ENCODE results near the gene JKAMP.

Gene JKAMP

DNA sequence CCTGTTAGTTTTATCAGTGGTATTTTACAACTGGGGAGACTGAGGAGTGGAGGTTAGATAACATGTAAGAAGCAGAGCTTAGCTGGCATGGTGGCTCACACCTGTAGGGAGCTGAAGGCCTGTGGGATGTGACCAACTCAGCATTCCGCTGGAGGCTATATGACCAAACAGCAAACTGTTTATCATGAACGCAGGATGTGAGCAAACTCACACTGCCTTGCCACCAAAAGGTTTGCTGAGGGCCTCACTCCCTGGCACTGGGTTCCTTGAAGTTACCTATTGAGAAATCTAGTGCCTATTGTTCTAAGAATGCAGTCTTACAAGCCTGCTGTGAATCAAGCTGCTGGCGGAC is 23.4 kb downstream of the JKAMP start:
- no peak overlapping the region for H2AFZ ChIP-seq (ENCODE audit: low read length, unreplicated experiment)
- H3K4me1 ChIP-seq (ENCODE audit: control insufficient read depth, insufficient read depth, low read length, unreplicated experiment) = peaks cover 4% of the 10 kb centered on the region
- no peak overlapping the region for H3K4me3 ChIP-seq (ENCODE audit: low read depth, low read length)
- no peak overlapping the region for H3K27ac ChIP-seq (ENCODE audit: low read depth, low read length)
- H3K27me3 ChIP-seq (ENCODE audit: insufficient read depth, low read length) = peaks cover 14% of the 10 kb centered on the region; the same call in 1 of the 2 replicates
- peaks cover 4% of the 10 kb centered on the region; the same call in 1 of the 2 replicates for H3K36me3 ChIP-seq (ENCODE audit: insufficient read depth, low read length)
- no peaks in the 10 kb centered on the region for H3K79me2 ChIP-seq (ENCODE audit: control insufficient read depth, insufficient read depth, low read length, unreplicated experiment)

DNA sequence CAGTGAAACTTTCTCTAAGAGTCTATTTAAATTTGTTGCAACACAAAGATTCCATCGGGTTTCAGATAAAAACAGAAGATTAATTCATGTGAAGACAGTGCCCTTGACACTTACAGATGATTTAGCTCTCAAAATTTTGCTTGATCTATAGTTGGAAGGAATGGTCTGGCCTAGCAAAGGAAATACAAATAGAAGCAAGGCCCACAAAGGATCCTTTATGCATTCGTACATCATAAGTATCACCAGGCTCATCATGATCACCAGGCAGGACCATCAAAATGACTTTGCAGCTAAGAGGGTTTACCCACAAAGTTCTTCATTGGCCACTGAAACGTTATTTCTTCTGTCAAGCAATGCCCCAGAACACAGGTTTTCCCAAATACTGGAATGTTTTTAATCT is 24.8 kb downstream of the JKAMP start:
- H3K79me2 ChIP-seq (ENCODE audit: control insufficient read depth, insufficient read depth, low read length, unreplicated experiment) = no peaks in the 10 kb centered on the region
- no peak overlapping the region for H3K27ac ChIP-seq (ENCODE audit: low read depth, low read length)

DNA sequence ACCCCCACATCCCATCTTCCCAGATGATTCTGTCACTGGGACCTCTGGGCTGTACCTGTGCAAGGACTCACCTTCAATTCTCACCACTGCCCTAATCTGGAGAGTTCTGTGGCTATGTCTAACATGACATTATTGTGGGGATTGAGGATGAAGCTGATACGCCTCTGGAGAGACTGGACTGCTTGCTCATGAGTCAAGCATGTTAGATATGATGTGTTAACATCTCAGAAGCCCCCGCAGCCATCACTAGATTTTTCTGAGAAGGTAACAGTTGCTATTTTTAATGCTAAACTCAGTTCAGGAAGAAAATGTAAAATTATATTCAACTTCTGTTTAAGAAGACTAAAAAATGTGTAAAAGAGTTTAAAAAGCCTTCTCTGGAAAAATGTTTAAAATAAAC is 25.7 kb downstream of the JKAMP start:
- no peak overlapping the region for H2AFZ ChIP-seq (ENCODE audit: low read length, unreplicated experiment)
- H3K27ac ChIP-seq (ENCODE audit: low read depth, low read length) = no peak overlapping the region
- no peaks in the 10 kb centered on the region for H3K36me3 ChIP-seq (ENCODE audit: insufficient read depth, low read length)
- peaks cover 16% of the 10 kb centered on the region; the same call in 1 of the 2 replicates for H3K27me3 ChIP-seq (ENCODE audit: insufficient read depth, low read length)
- H3K79me2 ChIP-seq (ENCODE audit: control insufficient read depth, insufficient read depth, low read length, unreplicated experiment) = no peaks in the 10 kb centered on the region
- H3K4me3 ChIP-seq (ENCODE audit: low read depth, low read length) = no peak overlapping the region
- H3K4me1 ChIP-seq (ENCODE audit: control insufficient read depth, insufficient read depth, low read length, unreplicated experiment) = peaks cover 4% of the 10 kb centered on the region

More for the DNA sequence above, 24.8 kb downstream of the JKAMP start:
- Histone ChIP-seq H3K36me3 (ENCODE audit: insufficient read depth, low read length) (peaks cover 4% of the 10 kb centered on the region; the same call in 1 of the 2 replicates), H3K4me1 (ENCODE audit: control insufficient read depth, insufficient read depth, low read length, unreplicated experiment) (peaks cover 4% of the 10 kb centered on the region), H3K27me3 (ENCODE audit: insufficient read depth, low read length) (peaks cover 16% of the 10 kb centered on the region; the same call in 1 of the 2 replicates), H2AFZ (ENCODE audit: low read length, unreplicated experiment) (no peak overlapping the region), H3K4me3 (ENCODE audit: low read depth, low read length) (no peak overlapping the region)

DNA sequence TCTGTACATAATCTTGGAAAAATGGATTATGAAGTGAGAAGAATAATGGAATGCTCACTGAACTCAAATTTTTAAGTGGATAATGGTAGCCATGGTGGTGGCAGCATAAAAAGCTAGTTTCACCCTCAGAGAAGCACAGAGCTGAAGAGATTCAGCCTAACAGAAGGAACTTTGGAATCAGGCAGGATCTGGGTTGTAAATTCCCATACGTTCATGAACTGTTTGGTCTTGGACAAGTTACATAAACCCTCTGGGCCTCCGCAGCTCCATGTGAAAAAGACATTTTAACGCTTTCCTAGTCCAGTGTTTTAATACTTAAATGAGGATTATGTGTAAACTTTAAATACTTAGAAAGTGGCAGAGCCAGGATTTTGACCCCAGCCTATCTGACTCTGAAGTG is 26.6 kb downstream of the JKAMP start:
- Histone ChIP-seq H3K4me3 (ENCODE audit: low read depth, low read length) (no peak overlapping the region), H3K27me3 (ENCODE audit: insufficient read depth, low read length) (peaks cover 16% of the 10 kb centered on the region; the same call in 1 of the 2 replicates), H3K4me1 (ENCODE audit: control insufficient read depth, insufficient read depth, low read length, unreplicated experiment) (peaks cover 4% of the 10 kb centered on the region), H3K79me2 (ENCODE audit: control insufficient read depth, insufficient read depth, low read length, unreplicated experiment) (no peaks in the 10 kb centered on the region), H3K27ac (ENCODE audit: low read depth, low read length) (no peak overlapping the region), H3K36me3 (ENCODE audit: insufficient read depth, low read length) (no peaks in the 10 kb centered on the region), H2AFZ (ENCODE audit: low read length, unreplicated experiment) (no peak overlapping the region)

DNA sequence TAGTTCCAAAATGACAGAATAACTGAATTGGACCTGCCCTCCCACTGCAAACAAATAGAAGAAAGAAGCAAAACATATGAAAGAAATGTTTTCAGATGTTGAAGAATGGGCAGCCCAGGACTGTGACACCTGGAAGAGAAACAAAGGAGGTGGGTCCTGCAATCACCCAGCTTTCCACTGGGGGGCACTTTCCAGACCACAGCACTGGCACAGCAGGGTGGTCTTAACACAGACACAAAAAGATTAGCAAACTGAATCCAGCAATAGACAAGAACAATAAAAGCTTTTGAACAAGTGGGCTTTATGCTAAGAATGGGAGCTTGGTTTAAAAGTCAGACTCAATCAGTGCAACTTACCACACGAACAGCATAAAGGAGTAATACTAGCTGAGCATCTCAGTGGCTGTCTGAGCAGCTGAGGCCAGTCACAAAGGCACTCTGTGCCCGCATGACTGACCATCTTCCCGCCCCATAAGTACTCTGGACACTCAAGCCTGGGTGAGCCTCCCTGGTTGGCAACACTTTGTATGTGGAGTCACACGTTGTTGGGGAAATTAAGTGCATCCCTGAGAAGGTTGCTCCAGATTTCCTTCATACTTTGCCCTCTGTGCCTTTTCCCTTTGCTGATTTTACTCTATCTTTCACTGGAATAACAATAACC is 27.7 kb downstream of the JKAMP start:
- Histone ChIP-seq H3K27me3 (ENCODE audit: insufficient read depth, low read length) (peaks cover 16% of the 10 kb centered on the region; the same call in 1 of the 2 replicates), H2AFZ (ENCODE audit: low read length, unreplicated experiment) (no peak overlapping the region), H3K4me3 (ENCODE audit: low read depth, low read length) (no peak overlapping the region), H3K36me3 (ENCODE audit: insufficient read depth, low read length) (no peaks in the 10 kb centered on the region), H3K4me1 (ENCODE audit: control insufficient read depth, insufficient read depth, low read length, unreplicated experiment) (peaks cover 4% of the 10 kb centered on the region), H3K79me2 (ENCODE audit: control insufficient read depth, insufficient read depth, low read length, unreplicated experiment) (no peaks in the 10 kb centered on the region), H3K27ac (ENCODE audit: low read depth, low read length) (no peak overlapping the region)

DNA sequence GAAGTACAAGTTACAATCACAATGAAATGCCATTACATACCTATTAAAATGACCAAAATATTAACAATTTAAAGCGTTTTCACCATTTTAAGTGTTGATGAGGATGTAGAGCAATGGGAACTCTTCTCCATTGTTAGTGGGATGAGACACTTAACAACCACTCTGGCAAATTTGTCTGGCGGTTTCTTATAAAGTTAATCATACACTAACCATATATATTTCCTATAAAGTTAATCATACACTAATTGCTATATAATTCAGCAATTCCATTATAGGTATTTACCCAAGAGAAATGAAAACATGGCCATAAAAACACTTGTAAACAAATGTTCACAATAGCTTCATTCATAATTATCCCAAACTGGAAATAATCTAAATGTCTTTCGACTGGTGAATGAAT is 35.9 kb downstream of the JKAMP start:
- H3K27ac ChIP-seq (ENCODE audit: low read depth, low read length) = no peak overlapping the region
- H3K79me2 ChIP-seq (ENCODE audit: control insufficient read depth, insufficient read depth, low read length, unreplicated experiment) = no peaks in the 10 kb centered on the region
- peaks cover 47% of the 10 kb centered on the region for H3K27me3 ChIP-seq (ENCODE audit: insufficient read depth, low read length)
- H2AFZ ChIP-seq (ENCODE audit: low read length, unreplicated experiment) = no peak overlapping the region
- no peak overlapping the region for H3K4me3 ChIP-seq (ENCODE audit: low read depth, low read length)
- no peaks in the 10 kb centered on the region for H3K36me3 ChIP-seq (ENCODE audit: insufficient read depth, low read length)
- no peaks in the 10 kb centered on the region for H3K4me1 ChIP-seq (ENCODE audit: control insufficient read depth, insufficient read depth, low read length, unreplicated experiment)

DNA sequence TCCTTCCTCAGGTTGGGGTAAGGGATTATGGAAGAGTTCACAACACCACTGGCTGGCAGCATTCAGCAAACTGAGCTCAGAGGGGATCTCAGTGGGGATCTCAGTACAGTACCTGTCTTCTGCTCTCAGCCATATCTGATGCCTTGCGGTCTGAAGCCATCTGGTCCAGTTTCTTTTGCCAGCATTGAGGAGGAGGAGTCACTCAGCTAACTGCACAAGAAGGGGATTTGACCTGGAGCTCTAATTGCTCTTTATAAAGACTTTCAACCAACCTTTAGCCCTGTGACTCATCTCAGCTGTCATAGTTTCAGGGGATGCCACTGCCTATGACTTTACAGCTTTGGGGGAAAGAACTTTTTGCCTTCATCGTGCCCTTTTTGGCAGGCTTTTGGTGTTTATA is 44.9 kb downstream of the JKAMP start:
- no peak overlapping the region for H3K27ac ChIP-seq (ENCODE audit: low read depth, low read length)
- no peak overlapping the region for H2AFZ ChIP-seq (ENCODE audit: low read length, unreplicated experiment)

DNA sequence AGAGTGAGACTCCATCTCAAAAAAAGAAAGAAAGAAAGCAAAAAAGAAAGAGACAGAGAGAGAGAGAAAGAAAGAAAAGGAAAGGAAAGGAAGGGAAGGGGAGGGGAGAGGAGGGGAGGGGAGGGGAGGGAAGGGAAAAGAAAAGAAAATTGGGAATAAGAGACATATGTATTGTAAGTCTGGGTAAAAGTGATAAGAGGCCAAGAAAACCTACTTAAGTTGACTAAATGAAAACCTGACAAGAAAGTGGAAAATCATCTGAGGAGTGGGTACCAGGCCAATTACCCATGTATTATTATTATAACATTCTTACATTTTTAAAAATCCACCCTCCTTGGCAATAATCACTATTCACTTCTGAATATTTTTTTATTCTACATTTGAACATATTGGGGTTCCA is 46.0 kb downstream of the JKAMP start:
- Histone ChIP-seq H3K27ac (ENCODE audit: low read depth, low read length) (no peak overlapping the region), H3K79me2 (ENCODE audit: control insufficient read depth, insufficient read depth, low read length, unreplicated experiment) (no peaks in the 10 kb centered on the region), H3K27me3 (ENCODE audit: insufficient read depth, low read length) (peaks cover 23% of the 10 kb centered on the region), H3K4me1 (ENCODE audit: control insufficient read depth, insufficient read depth, low read length, unreplicated experiment) (no peaks in the 10 kb centered on the region), H3K4me3 (ENCODE audit: low read depth, low read length) (no peak overlapping the region), H3K36me3 (ENCODE audit: insufficient read depth, low read length) (no peaks in the 10 kb centered on the region), H2AFZ (ENCODE audit: low read length, unreplicated experiment) (no peak overlapping the region)

More for the DNA sequence above, 44.9 kb downstream of the JKAMP start:
- Histone ChIP-seq H3K27me3 (ENCODE audit: insufficient read depth, low read length) (peaks cover 32% of the 10 kb centered on the region), H3K4me3 (ENCODE audit: low read depth, low read length) (no peak overlapping the region), H3K79me2 (ENCODE audit: control insufficient read depth, insufficient read depth, low read length, unreplicated experiment) (no peaks in the 10 kb centered on the region), H3K36me3 (ENCODE audit: insufficient read depth, low read length) (no peaks in the 10 kb centered on the region), H3K4me1 (ENCODE audit: control insufficient read depth, insufficient read depth, low read length, unreplicated experiment) (no peaks in the 10 kb centered on the region)

DNA sequence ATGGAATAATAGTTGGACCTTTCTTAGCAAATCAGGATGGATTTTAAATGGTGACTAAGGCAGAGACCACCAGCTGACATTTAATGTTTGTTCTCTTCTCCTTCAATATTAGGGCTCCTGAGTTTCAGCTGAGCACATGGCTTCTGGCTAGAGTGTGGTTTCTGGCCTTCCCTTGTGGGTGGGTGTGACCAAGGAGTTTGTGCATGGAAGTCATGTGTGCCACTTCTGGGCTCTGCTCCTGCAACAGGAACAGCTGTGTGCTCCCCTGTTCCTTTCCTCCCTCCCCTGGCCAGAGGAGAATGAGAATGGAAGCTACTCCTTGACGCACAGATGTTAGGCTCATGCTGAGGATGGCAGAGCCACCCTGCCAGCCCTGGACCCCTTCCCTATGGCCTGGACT is 48.1 kb downstream of the JKAMP start:
- H2AFZ ChIP-seq (ENCODE audit: low read length, unreplicated experiment) = no peak overlapping the region

DNA sequence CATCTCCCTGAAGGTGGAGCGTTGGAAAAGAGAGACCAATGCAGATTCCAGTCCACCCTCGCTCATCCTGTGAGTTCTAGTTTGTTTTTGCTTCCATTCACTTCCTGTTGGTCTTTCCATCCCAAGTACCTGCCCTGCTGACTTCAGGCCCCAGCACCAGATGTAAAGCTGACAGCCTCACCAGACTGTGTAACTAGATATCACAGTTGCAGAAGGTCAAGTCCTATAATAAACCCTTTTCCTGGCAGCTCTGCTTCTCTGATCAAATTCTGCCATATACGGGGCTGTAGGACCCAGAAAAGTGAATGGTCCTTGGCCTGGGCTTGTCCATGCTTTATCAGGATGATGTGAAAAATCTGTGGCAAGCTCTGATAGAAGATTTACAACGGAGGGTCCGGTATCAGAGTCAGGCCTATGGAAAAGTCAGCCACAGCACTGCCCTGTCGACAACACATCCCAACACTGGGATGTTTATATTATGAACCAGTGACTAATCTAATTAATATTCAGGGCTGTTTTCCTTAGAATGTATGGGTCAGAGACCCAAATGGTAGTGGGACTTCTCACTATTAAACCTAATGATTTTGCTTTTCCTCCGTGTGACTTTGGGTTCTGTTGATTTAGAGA is 50.2 kb downstream of the JKAMP start:
- H2AFZ ChIP-seq (ENCODE audit: low read length, unreplicated experiment) = no peak overlapping the region
- no peak overlapping the region for H3K4me3 ChIP-seq (ENCODE audit: low read depth, low read length)
- H3K36me3 ChIP-seq (ENCODE audit: insufficient read depth, low read length) = no peaks in the 10 kb centered on the region
- no peaks in the 10 kb centered on the region for H3K4me1 ChIP-seq (ENCODE audit: control insufficient read depth, insufficient read depth, low read length, unreplicated experiment)
- H3K79me2 ChIP-seq (ENCODE audit: control insufficient read depth, insufficient read depth, low read length, unreplicated experiment) = no peaks in the 10 kb centered on the region
- no peak overlapping the region for H3K27ac ChIP-seq (ENCODE audit: low read depth, low read length)
- H3K27me3 ChIP-seq (ENCODE audit: insufficient read depth, low read length) = peaks cover 3% of the 10 kb centered on the region; the same call in 1 of the 2 replicates

More for the DNA sequence above, 48.1 kb downstream of the JKAMP start:
- peaks cover 13% of the 10 kb centered on the region for H3K27me3 ChIP-seq (ENCODE audit: insufficient read depth, low read length)
- no peak overlapping the region for H3K27ac ChIP-seq (ENCODE audit: low read depth, low read length)
- no peaks in the 10 kb centered on the region for H3K79me2 ChIP-seq (ENCODE audit: control insufficient read depth, insufficient read depth, low read length, unreplicated experiment)
- H3K36me3 ChIP-seq (ENCODE audit: insufficient read depth, low read length) = no peaks in the 10 kb centered on the region
- no peaks in the 10 kb centered on the region for H3K4me1 ChIP-seq (ENCODE audit: control insufficient read depth, insufficient read depth, low read length, unreplicated experiment)
- no peak overlapping the region for H3K4me3 ChIP-seq (ENCODE audit: low read depth, low read length)

DNA sequence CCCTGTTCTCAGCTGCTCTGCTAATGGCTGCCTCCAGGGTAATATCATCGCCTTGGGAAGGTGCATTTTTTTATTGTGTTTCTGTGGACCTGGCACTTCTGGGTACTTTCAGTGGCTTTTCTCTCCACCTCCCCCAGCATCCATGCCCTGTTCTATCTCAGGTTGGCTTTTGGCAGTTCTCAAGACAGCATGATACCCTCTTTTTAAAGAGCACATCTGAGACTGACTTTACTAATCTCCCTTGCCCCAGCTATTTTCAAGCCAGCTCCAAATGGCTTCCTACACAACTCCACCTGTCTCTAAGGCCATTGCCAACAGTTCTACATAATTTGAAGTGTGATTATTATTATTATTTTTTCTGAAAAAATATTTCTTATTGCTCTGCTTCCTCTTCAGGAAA is 53.2 kb downstream of the JKAMP start:
- Histone ChIP-seq H3K4me1 (ENCODE audit: control insufficient read depth, insufficient read depth, low read length, unreplicated experiment) (no peaks in the 10 kb centered on the region), H3K36me3 (ENCODE audit: insufficient read depth, low read length) (no peaks in the 10 kb centered on the region), H3K27me3 (ENCODE audit: insufficient read depth, low read length) (no peaks in the 10 kb centered on the region), H3K27ac (ENCODE audit: low read depth, low read length) (no peak overlapping the region), H3K4me3 (ENCODE audit: low read depth, low read length) (no peak overlapping the region), H3K79me2 (ENCODE audit: control insufficient read depth, insufficient read depth, low read length, unreplicated experiment) (no peaks in the 10 kb centered on the region), H2AFZ (ENCODE audit: low read length, unreplicated experiment) (no peak overlapping the region)

Data from ACC112 (cell line).